Measurements from ENCODE around the gene DYNC1LI1. TPM values are rescaled to one million over a fixed set of nuclear protein-coding genes. Genes with fewer than 3 reads are reported as not detected.

Gene DYNC1LI1
- total RNA-seq, 1 experiment from 2014 or later, result 30.1 TPM

GRCh38 chr3:32556332-32556731, 14.3 kb downstream of the DYNC1LI1 start:
- H3K4me3 ChIP-seq, result no peak overlapping the region
- H3K27ac ChIP-seq, result no peak overlapping the region
- no peaks in the 10 kb centered on the region for H3K9me2 ChIP-seq (ENCODE audit: insufficient read depth)
- POLR2A ChIA-PET (ENCODE audit: unreplicated experiment), result no interaction called here
- H3K36me3 ChIP-seq (ENCODE audit: low read depth), result no peaks in the 10 kb centered on the region
- no peaks in the 10 kb centered on the region for H3K27me3 ChIP-seq (ENCODE audit: insufficient read depth, low read depth)
- H3K79me2 ChIP-seq (ENCODE audit: low read depth), result peaks cover 11% of the 10 kb centered on the region; the same call in 1 of the 2 replicates
- no peak overlapping the region for H2AFZ ChIP-seq
- CTCF ChIA-PET, result no interaction called here
- no peak overlapping the region for H3K4me2 ChIP-seq
- no peaks in the 10 kb centered on the region for H3K4me1 ChIP-seq (replicated peaks; ENCODE audit: insufficient read depth)
- TF ChIP-seq CTCF (conservative IDR thresholded peaks at IDR 0.05) (no peak), EZH2 (IDR thresholded peaks at IDR 0.05; ENCODE audit: low read depth) (no peak)
- BruUV-seq (replicated peaks), result no TSS peak
- DNase-seq, result no peak
- intact Hi-C loops (cut with micrococcal nuclease; ENCODE audit: unreplicated experiment), result no loop called here
- no peaks in the 10 kb centered on the region; the same call in 1 of the 2 replicates for H4K20me1 ChIP-seq (ENCODE audit: insufficient read depth)
- H3F3A ChIP-seq (ENCODE audit: insufficient read depth, low read depth), result no peaks in the 10 kb centered on the region
- no peaks in the 10 kb centered on the region for H3K9me3 ChIP-seq (ENCODE audit: insufficient read depth, low read depth)

- POLR2A ChIA-PET (ENCODE audit: unreplicated experiment), result no interaction called here
- no peak for TF ChIP-seq EZH2 (IDR thresholded peaks at IDR 0.05; ENCODE audit: low read depth)
- TF ChIP-seq CTCF (conservative IDR thresholded peaks at IDR 0.05), result no peak
- Histone ChIP-seq H3K36me3 (ENCODE audit: low read depth) (no peaks in the 10 kb centered on the region), H2AFZ (no peak overlapping the region), H3K27me3 (ENCODE audit: insufficient read depth, low read depth) (no peaks in the 10 kb centered on the region), H3K79me2 (ENCODE audit: low read depth) (peaks cover 24% of the 10 kb centered on the region), H3K27ac (no peak overlapping the region), H3K4me2 (no peak overlapping the region), H3K9me3 (ENCODE audit: insufficient read depth, low read depth) (no peaks in the 10 kb centered on the region), H4K20me1 (ENCODE audit: insufficient read depth) (no peaks in the 10 kb centered on the region; the same call in 1 of the 2 replicates), H3F3A (ENCODE audit: insufficient read depth, low read depth) (no peaks in the 10 kb centered on the region), H3K9me2 (ENCODE audit: insufficient read depth) (no peaks in the 10 kb centered on the region), H3K4me3 (no peak overlapping the region), H3K4me1 (replicated peaks; ENCODE audit: insufficient read depth) (no peaks in the 10 kb centered on the region)
- intact Hi-C loops (cut with micrococcal nuclease; ENCODE audit: unreplicated experiment), result no loop called here
- CTCF ChIA-PET, result no interaction called here
- no TSS peak for BruUV-seq (replicated peaks)
- no peak for DNase-seq
Measured at GRCh38 chr3:32553973-32554372, 16.7 kb downstream of the DYNC1LI1 start.

- intact Hi-C loops (cut with micrococcal nuclease; ENCODE audit: unreplicated experiment), result no loop called here
- no peaks in the 10 kb centered on the region; the same call in 1 of the 2 replicates for H4K20me1 ChIP-seq (ENCODE audit: insufficient read depth)
- TF ChIP-seq CTCF (conservative IDR thresholded peaks at IDR 0.05) (no peak), EZH2 (IDR thresholded peaks at IDR 0.05; ENCODE audit: low read depth) (no peak)
- H3K9me2 ChIP-seq (ENCODE audit: insufficient read depth), result no peaks in the 10 kb centered on the region
- no peaks in the 10 kb centered on the region for H3K27me3 ChIP-seq (ENCODE audit: insufficient read depth, low read depth)
- H3K4me1 ChIP-seq (replicated peaks; ENCODE audit: insufficient read depth), result no peaks in the 10 kb centered on the region
- CTCF ChIA-PET, result no interaction called here
- BruUV-seq (replicated peaks), result no TSS peak
- no peak overlapping the region for H2AFZ ChIP-seq
- no peak overlapping the region for H3K4me2 ChIP-seq
- DNase-seq, result no peak
- H3K27ac ChIP-seq, result no peak overlapping the region
- no peaks in the 10 kb centered on the region for H3K36me3 ChIP-seq (ENCODE audit: low read depth)
- no peaks in the 10 kb centered on the region for H3F3A ChIP-seq (ENCODE audit: insufficient read depth, low read depth)
- peaks cover 25% of the 10 kb centered on the region for H3K79me2 ChIP-seq (ENCODE audit: low read depth)
- no peaks in the 10 kb centered on the region for H3K9me3 ChIP-seq (ENCODE audit: insufficient read depth, low read depth)
- POLR2A ChIA-PET (ENCODE audit: unreplicated experiment), result no interaction called here
- H3K4me3 ChIP-seq, result no peak overlapping the region
Measured at GRCh38 chr3:32553459-32553858, 17.2 kb downstream of the DYNC1LI1 start.
